Measurements from ENCODE around the gene HYPK. TPM values are rescaled to one million over a fixed set of nuclear protein-coding genes. Genes with fewer than 3 reads are reported as not detected.
"Not testable (repeated sequence)": the region's sequence is repeated elsewhere in the genome, so short reads cannot be mapped to it uniquely, and the experiment has no call there.

Gene HYPK
- total RNA-seq, 1 experiment from 2014 or later, result 20.6 TPM

- TF ChIP-seq CTCF (IDR thresholded peaks at IDR 0.05 in 2 of 3, conservative IDR thresholded peaks at IDR 0.05 in 1 of 3; ENCODE audit: borderline replicate concordance in 1 of 3, insufficient read depth in 1 of 3, low read depth in 2 of 3, low read length in 2 of 3), result no peak
These were observed 27.8 kb downstream of the HYPK start (continued) for GRCh38 chr15:43828061-43828657.

GRCh38 chr15:43829951-43830540 lies 29.6 kb downstream of the HYPK start:
- CTCF ChIA-PET; BruUV-seq (replicated peaks); RAD21 ChIA-PET (ENCODE audit: low non-redundant PET in 1 of 2, low total read pairs in 2 of 2, uncharacterized antibody in 2 of 2, unreplicated experiment in 2 of 2); H3K27ac ChIP-seq (ENCODE audit: low read depth, low read length); DNase-seq (ENCODE audit: low read depth, low spot score); H4K20me1 ChIP-seq (ENCODE audit: insufficient read depth); H3K9ac ChIP-seq (ENCODE audit: low read length); ATAC-seq; H3K4me3 ChIP-seq (replicated peaks in 1 of 2; ENCODE audit: low read depth in 1 of 2, low read length in 2 of 2); H3K9me3 ChIP-seq (ENCODE audit: control insufficient read depth in 1 of 2, insufficient read depth in 1 of 2, low read depth in 1 of 2, low read length in 2 of 2); H3K9me2 ChIP-seq (ENCODE audit: insufficient read depth); H3K27me3 ChIP-seq (ENCODE audit: insufficient read depth, low read length); POLR2A ChIA-PET; intact Hi-C loops (cut with micrococcal nuclease); H2AFZ ChIP-seq (ENCODE audit: low read depth, low read length, poor library complexity, severe bottlenecking); H3K4me2 ChIP-seq (ENCODE audit: low read length): not testable (repeated sequence)
- Histone ChIP-seq H3K36me3 (ENCODE audit: control insufficient read depth in 1 of 2, insufficient read depth in 2 of 2, low read length in 2 of 2) (peaks cover 7 to 27% of the 10 kb centered on the region in 2 experiments), H3K79me2 (ENCODE audit: insufficient read depth, low read length) (peaks cover 79% of the 10 kb centered on the region), H3K4me1 (ENCODE audit: control insufficient read depth in 1 of 2, insufficient read depth in 2 of 2, low read length in 2 of 2) (peaks cover 6 to 30% of the 10 kb centered on the region in 2 experiments)

- intact Hi-C loops (cut with micrococcal nuclease); H4K20me1 ChIP-seq (ENCODE audit: insufficient read depth); H3K9me3 ChIP-seq (ENCODE audit: control insufficient read depth in 1 of 2, insufficient read depth in 1 of 2, low read depth in 1 of 2, low read length in 2 of 2); POLR2A ChIA-PET; H3K9ac ChIP-seq (ENCODE audit: low read length); DNase-seq (ENCODE audit: low read depth, low spot score); RAD21 ChIA-PET (ENCODE audit: low non-redundant PET in 1 of 2, low total read pairs in 2 of 2, uncharacterized antibody in 2 of 2, unreplicated experiment in 2 of 2); H2AFZ ChIP-seq (ENCODE audit: low read depth, low read length, poor library complexity, severe bottlenecking); CTCF ChIA-PET; H3K27ac ChIP-seq (ENCODE audit: low read depth, low read length); H3K4me3 ChIP-seq (replicated peaks in 1 of 2; ENCODE audit: low read depth in 1 of 2, low read length in 2 of 2); BruUV-seq (replicated peaks); H3K4me2 ChIP-seq (ENCODE audit: low read length); ATAC-seq; H3K27me3 ChIP-seq (ENCODE audit: insufficient read depth, low read length); H3K9me2 ChIP-seq (ENCODE audit: insufficient read depth): not testable (repeated sequence)
- Histone ChIP-seq H3K79me2 (ENCODE audit: insufficient read depth, low read length) (peaks cover 79% of the 10 kb centered on the region), H3K36me3 (ENCODE audit: control insufficient read depth in 1 of 2, insufficient read depth in 2 of 2, low read length in 2 of 2) (peaks cover 11 to 29% of the 10 kb centered on the region in 2 experiments), H3K4me1 (ENCODE audit: control insufficient read depth in 1 of 2, insufficient read depth in 2 of 2, low read length in 2 of 2) (peaks cover 4 to 23% of the 10 kb centered on the region in 2 experiments; a peak in 3 of 4 replicates)
These were observed 30.4 kb downstream of the HYPK start for GRCh38 chr15:43830691-43831275.

GRCh38 chr15:43831519-43832052 lies 31.2 kb downstream of the HYPK start:
- H3K4me3 ChIP-seq (replicated peaks in 1 of 2; ENCODE audit: low read depth in 1 of 2, low read length in 2 of 2); H2AFZ ChIP-seq (ENCODE audit: low read depth, low read length, poor library complexity, severe bottlenecking); H3K27ac ChIP-seq (ENCODE audit: low read depth, low read length); H3K9me2 ChIP-seq (ENCODE audit: insufficient read depth); BruUV-seq (replicated peaks); H4K20me1 ChIP-seq (ENCODE audit: insufficient read depth); H3K27me3 ChIP-seq (ENCODE audit: insufficient read depth, low read length); H3K9me3 ChIP-seq (ENCODE audit: control insufficient read depth in 1 of 2, insufficient read depth in 1 of 2, low read depth in 1 of 2, low read length in 2 of 2); H3K4me2 ChIP-seq (ENCODE audit: low read length); DNase-seq (ENCODE audit: low read depth, low spot score); intact Hi-C loops (cut with micrococcal nuclease); CTCF ChIA-PET; ATAC-seq; H3K9ac ChIP-seq (ENCODE audit: low read length): not testable (repeated sequence)
- peaks cover 17 to 36% of the 10 kb centered on the region in 2 experiments for H3K36me3 ChIP-seq (ENCODE audit: control insufficient read depth in 1 of 2, insufficient read depth in 2 of 2, low read length in 2 of 2)
- ChIA-PET RAD21 (ENCODE audit: low non-redundant PET in 1 of 2, low total read pairs in 2 of 2, uncharacterized antibody in 2 of 2, unreplicated experiment in 2 of 2) (interaction anchor here in 1 of 2 experiments (0.6 kb wide), 1 partner anchor 15 kb away, joined by 3 read pairs; no protein-coding TSS in a partner anchor), POLR2A (interaction anchor here (0.6 to 0.7 kb wide), 2 partner anchors 9 to 14 kb away, joined by 3 read pairs; no protein-coding TSS in a partner anchor)
- peaks cover 79% of the 10 kb centered on the region for H3K79me2 ChIP-seq (ENCODE audit: insufficient read depth, low read length)
- H3K4me1 ChIP-seq (ENCODE audit: control insufficient read depth in 1 of 2, insufficient read depth in 2 of 2, low read length in 2 of 2), result peaks cover 0 to 15% of the 10 kb centered on the region in 2 experiments; a peak in 3 of 4 replicates

All from HCT116 (cell line).